GM21526 (cell line): ENCODE results near the gene MPZL1.

Source experiments
- ATAC-seq: cut with Tn5 transposase; IDR thresholded peaks from one replicate; pipeline ENCODE4 v1.9.1; 2021; ENCODE audit warnings: moderate library complexity; ENCODE audit not compliant: unreplicated experiment, low FRiP score

The MPZL1 gene

DNA sequence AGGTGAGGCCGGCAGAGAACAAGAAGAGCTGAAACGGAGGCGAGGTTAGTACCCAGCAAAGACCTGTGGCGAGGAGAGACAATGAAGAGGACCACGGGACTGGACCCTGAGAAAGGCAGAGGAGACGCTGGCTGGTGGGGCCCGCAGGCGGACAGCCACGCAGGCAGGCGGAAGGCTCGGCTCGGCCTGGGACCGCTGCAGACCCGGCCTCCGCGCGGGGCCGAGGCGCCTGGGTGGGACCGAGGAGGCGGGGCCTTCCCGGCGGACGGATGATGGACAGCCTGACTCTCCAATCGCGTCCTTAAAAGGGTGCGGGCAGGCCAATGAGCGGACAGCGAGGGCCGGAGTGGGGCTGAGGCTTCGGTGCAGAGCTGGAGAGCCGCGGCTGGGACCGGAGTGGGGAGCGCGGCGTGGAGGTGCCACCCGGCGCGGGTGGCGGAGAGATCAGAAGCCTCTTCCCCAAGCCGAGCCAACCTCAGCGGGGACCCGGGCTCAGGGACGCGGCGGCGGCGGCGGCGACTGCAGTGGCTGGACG lies at the start of gene MPZL1:
Gene MPZL1 (plus strand): TSS at position 366 of the 535 bp plus-strand sequence. CDS start 170 bp downstream, outside the sequence.
- ATAC-seq, result peak; percentile 84

DNA sequence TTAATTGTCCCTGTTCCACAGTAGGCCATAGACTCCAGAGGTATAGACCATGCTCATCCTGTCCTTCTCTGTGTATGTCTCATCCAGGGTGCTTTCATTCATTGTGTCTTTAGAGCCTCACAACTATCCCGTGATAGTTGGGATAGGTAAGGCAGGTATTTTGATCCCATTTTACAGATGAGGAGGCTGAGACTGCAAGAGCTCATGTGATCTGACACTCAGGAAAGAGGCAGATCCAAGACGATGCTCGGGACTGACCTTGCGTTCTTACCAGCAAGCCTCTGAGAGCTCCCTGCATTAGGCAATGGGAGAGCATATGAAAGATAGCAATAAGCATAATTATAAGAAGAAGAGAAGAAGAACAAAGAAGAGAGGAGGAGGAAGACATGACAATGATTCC lies 49.0 kb upstream of the MPZL1 start:
- ATAC-seq, result no peak

DNA sequence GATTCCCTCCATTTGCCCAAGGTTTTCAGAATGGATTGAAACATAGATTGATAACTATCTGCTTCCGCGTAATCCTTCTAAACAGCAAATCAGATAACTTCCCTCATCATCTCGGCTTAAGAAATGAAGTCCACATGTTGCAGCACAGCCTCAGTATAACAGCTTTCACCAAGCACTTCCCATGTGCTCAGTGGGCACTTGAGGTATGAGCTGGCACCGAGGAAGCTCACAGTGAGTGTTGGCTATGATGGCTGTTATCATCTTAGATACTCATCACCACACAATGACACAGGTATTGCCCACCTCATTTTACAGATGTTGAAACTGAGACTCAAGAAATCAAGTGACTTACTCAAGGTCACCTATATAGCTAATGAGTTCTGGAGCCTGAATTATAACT lies 48.5 kb upstream of the MPZL1 start:
- no peak for ATAC-seq

DNA sequence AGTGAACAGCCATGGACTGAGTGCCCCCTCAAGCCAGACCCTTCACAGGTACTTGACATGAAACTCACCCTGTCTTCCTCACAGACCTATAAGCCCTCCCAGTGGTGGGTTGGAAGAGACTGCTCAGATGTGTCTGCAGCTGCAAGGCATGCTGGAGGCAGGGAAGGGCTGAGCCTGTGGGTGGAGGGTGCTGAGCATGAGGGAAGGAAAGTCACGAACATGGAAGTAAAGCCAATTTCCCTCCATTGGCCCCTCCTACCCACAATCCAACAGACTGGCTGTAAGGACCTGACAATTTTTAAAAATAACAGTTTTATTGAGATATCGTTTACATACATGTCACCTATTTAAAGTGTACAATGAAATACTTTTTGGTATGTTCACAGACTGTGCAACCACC lies 47.6 kb upstream of the MPZL1 start:
- no peak for ATAC-seq

DNA sequence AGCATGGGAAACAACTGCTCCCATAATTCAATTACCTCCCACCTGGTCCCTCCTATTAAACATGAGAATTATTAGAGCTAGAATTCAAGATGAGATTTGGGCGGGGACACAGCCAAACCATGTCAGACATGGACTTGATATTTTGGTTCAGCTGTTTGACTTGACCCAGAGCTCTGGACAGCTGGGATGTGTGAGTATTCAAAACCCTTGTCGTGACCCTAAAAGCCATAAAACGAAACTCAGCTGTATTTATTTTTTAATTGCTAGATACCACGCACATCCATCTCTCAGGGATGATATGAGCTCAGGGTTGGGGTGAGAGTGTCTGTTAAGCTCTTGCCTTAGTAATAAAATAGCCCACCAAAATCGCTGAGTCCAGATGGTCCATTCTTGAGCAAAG lies 46.3 kb upstream of the MPZL1 start:
- ATAC-seq, result no peak

DNA sequence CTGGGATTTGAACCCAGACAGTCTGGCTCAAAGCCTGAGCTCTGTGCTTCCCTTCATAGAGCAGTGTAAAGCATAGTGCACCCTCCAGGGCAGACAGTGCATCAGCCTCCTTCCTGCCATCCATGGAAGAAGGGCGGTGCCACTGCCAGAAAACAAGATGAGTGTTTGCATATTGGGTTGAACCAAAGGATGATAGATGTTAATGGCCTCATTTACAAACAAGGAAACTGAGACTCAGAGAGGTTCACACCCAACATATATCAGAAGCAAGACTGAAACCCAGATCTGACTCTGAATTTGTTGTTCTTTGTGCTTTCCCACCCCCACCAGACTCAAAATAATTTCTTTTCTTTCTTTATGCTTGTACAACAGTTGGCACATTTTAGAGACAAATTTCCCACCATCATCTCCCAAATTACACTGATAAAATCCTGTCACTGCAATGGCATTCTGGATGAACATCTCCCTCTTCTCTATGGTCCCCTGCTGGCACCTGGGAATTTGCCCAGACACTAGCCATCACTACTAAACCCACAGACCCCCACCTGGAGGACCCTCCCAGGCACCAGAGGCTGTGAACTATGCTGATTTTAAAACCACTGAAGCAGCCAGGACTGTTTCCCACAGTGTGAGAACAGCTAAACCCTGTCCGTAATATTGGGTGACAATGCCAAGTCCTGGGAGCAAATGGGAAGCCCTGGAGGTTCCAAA lies 45.4 kb upstream of the MPZL1 start:
- peak; percentile 50 for ATAC-seq

DNA sequence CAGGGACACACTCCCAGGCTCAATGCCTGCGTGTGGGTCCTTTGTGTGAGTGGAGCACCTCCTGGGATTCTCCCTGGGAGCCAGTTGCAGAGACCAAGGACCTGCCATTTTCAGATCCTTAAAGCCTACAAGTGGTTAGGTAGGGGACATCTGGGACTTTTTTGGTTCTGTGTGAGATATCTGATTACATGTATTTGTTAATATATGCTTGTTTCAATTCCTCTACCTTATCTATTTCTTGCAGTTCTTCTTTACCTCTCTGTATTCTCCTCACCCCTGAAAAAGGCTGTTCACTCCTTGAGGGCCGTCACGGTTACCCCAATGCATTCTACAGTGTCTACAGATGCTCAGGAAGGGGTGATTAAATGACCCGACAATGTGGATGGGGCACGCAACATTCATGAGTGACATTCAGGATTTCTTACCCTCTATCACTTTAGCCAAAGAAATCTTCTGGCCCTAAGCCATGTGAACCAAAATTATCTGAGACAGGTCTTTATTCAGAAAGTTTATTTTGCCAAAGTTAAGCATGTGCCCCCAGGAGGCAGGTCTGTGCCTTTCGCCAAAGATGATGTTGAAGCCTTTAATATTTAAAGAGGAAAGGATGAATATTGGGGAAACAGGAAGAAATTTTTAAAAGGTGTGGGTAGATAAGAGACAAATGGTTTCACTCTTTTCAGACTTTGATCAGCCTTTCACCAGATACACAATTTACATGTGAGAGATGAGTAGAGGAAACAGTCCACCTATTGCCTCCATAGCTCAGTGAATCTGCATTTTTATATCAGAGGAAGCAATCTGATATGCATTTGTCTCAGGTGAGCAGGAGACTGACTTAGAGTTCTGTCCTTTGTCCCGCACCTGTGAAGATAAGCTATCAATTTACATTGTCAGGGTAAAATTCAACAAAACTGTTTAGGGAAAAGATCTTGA lies 44.6 kb upstream of the MPZL1 start:
- ATAC-seq, result no peak

DNA sequence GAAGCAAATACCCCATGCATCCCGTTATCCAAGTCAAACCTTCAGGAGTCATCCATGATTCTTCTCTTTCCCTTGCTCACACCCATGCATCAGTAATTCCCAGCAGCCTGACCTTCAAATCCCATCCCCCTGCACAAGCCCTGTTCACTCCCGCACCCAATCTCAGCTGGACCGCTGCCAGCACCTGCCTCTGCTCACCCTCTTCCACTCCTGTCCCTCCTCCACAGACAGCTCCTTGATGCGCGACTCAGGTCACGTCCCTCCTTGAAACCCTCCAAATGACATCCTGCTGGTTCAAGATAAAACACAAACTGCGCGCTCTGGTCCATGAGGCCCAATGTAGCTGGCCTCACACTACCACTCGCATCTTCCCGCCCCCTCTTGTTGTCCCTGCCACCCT lies 43.4 kb upstream of the MPZL1 start:
- ATAC-seq, result no peak

DNA sequence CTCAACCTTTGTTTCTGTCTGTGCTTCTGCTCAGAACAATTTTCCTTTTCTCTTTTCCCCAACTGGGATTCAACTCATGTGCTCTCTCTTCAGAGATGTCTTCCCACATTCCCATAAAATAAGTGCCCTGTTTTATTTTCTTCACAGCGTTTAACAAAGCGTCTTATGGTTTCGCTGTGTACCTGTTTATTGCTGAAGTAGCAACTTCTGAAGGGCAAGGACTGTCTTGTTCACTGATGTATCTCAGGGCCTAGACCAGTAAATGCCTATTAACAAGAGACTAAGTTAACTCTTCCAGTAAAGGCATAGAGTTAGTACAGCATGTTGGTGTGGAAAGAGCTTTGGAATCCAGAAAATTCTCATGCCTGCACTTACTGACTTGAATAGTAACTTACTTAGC lies 42.9 kb upstream of the MPZL1 start:
- ATAC-seq, result no peak

DNA sequence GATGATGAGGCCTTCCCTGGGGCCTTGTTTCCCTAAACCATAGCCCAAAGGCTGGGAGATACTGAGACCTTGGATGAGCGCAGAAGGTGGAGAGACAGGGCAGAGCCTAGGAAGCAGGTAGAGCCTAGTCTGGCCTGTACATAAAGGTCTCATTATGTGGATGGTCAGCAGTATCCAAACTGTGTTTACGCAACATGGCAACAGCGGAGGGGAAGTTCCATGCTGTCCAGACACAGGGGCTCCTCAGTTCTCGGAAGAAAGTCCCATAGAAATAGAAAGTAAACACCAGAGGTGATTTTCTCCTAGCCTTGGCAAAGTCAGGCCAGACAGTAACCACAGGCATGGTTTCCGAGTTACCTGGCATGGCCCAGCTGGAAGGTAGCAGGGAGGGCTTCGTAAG lies 42.1 kb upstream of the MPZL1 start:
- no peak for ATAC-seq

DNA sequence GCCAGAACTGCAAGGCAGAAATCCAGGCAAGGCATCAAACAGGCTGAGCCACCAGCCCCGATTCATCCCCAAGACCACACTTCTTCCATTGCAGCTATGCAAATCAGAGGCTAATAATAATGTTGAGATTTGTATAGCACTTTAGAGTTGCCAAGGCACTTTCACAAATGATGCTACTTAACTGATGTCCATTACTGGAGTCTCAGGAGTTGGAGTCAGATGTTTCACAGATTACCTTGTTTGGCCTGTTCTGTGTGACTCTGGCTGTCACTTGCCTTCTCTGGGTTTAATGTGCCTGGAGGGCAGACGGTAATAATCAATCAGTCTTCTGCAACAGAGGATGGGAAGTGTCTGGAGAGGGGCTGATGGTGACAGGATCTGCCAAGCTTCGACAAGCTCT lies 40.8 kb upstream of the MPZL1 start:
- no peak for ATAC-seq

DNA sequence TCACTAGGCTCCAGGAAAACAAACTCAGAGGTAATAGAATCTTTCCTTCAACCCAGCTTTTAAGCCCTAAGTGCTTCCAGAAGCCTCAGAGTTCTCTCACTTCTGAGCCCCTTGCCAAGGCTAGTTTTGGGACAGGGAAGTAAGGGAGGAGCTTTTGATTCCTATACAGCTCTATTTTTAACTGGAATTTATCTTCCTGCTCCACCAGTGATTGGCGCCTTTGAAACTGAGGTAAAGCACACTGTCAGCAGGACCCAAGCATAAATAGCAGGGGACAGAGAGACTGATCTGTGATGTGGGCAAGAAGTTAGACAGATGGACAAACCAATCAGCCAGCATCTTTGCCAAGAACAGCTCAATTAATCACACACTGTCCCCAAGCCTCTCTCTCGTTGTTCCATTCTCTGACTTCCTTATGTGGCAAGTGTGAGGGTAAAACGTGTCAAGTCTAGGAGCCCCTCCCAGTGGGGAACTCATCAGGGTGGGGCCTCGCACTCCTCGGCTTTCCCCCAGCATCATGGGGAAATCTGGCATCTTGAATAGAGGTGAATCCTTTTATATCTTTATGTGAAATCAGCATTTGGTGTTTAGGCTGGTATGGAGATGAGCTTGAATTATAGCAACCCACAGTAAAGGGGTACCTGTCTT lies 40.2 kb upstream of the MPZL1 start:
- no peak for ATAC-seq

DNA sequence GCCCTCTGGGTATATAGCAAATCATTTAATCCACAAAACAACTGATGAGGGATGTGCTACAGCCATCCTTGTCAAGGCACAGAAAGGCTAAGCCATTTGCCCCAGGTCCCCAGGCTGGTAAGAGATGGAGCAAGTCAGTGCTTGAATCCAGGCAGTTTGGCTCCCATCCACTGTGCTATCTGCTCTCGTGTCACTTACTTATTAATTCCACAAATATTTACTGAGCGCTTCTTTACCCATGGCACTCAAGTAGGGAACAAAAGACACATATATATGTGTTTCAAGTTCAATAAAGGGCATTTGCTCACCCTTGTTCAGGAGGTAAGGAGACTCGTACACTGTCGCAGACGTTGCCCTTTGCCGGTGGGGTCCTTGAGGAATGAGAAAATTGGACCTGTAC lies 38.6 kb upstream of the MPZL1 start:
- no peak for ATAC-seq

DNA sequence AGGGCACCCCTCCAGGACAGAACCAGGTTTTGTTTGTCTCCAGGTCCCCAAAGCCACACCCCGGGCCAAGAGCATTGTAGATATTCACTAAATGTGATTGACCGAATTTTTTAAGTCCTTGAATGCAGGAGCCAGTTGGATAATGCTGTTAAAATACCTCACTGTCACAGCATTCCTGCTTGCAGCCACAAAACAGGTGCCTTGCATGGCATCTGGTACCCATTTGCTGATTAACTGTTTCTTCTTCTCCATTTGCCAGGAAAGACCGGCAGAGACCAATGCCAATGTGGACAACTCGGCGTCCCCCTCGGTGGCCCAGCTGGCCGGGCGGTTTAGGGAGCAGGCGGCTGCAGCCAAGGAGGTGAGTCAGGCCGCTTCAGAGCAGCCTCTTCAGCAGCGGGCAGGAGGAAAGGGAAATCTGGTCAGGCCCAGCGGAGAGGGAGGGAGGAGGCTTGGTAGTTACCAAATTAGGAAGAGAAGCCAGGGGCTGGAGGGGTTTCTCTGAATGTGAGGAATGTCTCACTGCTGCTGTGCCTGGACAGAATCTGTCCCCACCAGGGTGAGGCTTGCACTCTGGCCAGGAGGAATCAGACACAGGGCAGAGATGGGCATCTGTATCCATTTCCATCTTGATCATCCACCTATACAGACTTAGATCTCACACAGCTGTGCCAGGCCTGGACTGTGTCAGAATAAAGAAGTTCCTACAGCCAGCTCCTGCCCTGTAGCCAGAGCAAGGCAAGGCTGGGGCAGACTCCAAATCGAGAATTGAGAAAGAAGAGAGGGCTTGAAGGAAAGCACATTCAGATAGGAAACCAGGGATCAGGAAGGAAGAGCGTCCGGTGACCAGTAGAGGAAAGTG lies 37.9 kb upstream of the MPZL1 start:
- ATAC-seq, result no peak

DNA sequence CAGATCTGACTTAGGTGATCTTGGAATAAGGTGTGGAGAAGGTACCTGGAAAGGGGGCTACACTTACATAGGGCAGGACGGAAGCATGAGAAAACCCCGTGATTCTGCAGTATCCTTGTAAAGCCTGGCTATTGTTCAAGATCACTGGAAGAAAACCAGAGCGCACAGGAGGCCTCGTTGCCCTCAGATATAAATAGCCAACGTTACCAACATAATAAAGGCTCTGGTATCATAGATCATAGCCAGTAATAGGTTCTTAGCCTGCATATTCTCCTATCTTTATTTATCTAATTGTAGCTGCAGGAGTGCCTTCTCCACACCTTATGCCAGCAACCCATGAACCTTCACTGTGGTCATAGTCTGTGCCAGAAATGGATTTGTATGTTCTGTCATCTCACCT lies 35.9 kb upstream of the MPZL1 start:
- no peak for ATAC-seq

DNA sequence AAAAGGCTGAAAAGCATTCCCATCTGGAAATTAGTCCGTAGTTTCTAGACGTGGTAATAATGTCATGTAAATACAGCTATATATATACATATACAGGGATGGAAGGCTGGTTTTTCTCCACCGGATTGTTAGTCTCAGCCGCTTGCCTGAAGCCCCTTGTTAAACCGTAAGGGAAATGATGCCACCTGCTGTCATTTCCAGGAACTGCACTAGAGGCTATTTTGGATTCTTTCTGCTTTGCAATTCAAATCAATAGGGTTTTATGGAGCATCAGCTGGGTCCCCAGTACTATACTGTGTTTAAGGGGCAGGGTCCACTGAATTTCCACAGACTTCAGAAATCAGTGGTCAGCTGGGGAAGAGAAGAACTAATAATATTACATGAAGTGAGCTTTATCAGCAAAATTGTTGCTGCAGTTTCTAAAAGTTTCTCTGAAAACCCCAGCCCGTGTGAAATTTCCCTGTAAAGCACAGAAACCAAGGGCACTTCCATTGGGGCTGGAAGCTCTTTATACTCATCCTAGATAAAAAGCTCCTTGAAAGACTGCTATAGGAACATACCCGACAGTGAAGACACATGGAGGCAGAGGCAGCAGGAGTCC lies 33.8 kb upstream of the MPZL1 start:
- ATAC-seq, result no peak

DNA sequence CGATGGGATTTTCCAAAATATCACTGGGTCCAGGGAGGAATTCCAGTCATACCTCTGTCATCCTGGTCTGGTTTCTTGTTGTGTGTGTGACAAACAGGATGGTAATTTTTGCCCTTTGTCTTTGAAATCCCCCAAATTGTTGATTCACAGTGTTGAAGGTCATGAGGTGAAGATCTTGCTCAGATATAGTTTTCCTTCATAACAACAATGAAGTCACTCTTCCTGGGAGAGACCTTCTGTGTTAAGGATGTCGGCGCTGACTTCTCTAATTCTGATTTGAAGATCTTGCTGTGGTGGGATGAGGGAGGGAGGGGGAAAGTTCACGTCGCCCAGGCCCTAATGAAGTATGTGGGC lies 32.2 kb upstream of the MPZL1 start:
- no peak for ATAC-seq

DNA sequence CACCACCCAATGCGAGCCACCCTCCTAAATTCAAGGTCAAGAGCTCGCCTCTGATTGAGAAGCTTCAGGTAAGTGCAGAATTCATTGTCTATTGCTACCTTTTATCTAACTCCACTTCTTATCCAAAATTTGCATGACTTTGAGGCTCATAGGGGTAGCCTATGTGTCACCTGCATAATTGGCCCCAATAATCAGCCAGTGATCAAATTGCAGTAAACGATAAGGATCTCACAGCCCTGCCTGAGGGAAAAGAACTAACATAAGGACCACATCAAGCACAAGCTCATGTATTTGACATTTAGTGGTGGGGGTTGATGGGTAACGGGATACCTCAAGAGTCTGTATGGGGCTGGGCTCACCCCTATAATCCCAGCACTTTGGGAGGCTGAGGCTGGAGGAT lies 31.7 kb upstream of the MPZL1 start:
- ATAC-seq, result no peak

DNA sequence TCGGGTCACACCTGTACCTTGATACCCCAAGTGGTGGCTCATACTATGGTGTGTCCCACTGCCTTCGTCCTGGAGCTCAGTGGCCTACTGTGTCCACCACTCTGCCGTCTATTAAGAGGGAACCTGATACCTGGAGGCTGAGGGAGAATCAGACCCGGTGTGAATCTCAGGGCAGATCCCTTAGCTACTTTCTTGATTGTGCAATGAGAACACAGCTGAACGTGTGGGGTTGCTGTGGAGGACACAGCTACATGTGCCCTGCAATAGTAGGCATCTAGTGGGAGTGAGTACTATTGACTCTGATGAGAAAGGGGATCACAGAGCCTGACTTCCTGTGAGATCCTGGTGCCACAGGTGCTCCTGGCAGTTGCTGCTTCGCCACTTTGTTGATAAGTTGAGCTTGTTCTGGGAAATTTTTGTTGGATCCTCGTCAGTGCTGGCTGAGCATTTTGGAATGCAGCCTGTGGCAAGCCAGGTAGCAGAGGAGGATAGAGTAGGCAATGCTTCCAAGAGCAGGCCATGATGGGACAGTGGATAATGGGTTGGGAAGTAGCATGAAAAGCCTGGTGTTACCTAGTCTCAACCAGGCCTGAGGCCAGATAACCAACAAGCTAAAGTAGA lies 28.2 kb upstream of the MPZL1 start:
- no peak for ATAC-seq
